ENCODE measurements around the gene HOXC13. TPM values are rescaled to one million over a fixed set of nuclear protein-coding genes. Genes with fewer than 3 reads are reported as not detected.
A peak's percentile ranks its signal among the peaks of the same experiment; 100 is the strongest.

Gene HOXC13
- total RNA-seq, 2 experiments from 2014 or later: 0.06 TPM; not detected in 1

GRCh38 chr12:53966385-53967133 is 27.9 kb downstream of the HOXC13 start:
- Histone ChIP-seq H3K4me3 (ENCODE audit: low read depth, low read length, poor library complexity, severe bottlenecking) (no peak overlapping the region), H3K4me1 (ENCODE audit: insufficient read depth, low read length, poor library complexity, severe bottlenecking) (peaks cover 14% of the 10 kb centered on the region), H3K9me3 (ENCODE audit: low read length) (no peaks in the 10 kb centered on the region), H3K9me2 (ENCODE audit: insufficient read depth, low read length) (no peaks in the 10 kb centered on the region), H3K4me2 (ENCODE audit: low read length) (peak overlapping the region; percentile 46), H2AFZ (ENCODE audit: low read length) (no peak overlapping the region), H3K36me3 (ENCODE audit: insufficient read depth, low read length) (no peaks in the 10 kb centered on the region), H3K79me2 (ENCODE audit: insufficient read depth, low read depth, low read length) (no peaks in the 10 kb centered on the region), H3K27ac (ENCODE audit: low read depth, low read length, poor library complexity, severe bottlenecking) (no peak overlapping the region), H4K20me1 (ENCODE audit: insufficient read depth, low read length) (no peaks in the 10 kb centered on the region)
- POLR2A ChIA-PET: interaction anchor here (0.6 kb wide), 1 partner anchor 1655 kb away, joined by 4 read pairs; no protein-coding TSS in a partner anchor
- CTCF ChIA-PET (ENCODE audit: unreplicated experiment): no interaction called here
- TF ChIP-seq CTCF (conservative IDR thresholded peaks at IDR 0.05; ENCODE audit: low read length) (no peak), EZH2phosphoT487 (IDR thresholded peaks at IDR 0.05; ENCODE audit: borderline replicate concordance, low read depth, low read length) (no peak)
- DNase-seq (ENCODE audit: low spot score): no peak
- BruUV-seq (replicated peaks): no TSS peak
- intact Hi-C loops (cut with micrococcal nuclease; ENCODE audit: unreplicated experiment): no loop called here

GRCh38 chr12:53967421-53967925 is 28.8 kb downstream of the HOXC13 start:
- H3K9me3 ChIP-seq (ENCODE audit: low read length): no peaks in the 10 kb centered on the region
- H2AFZ ChIP-seq (ENCODE audit: low read length): no peak overlapping the region
- no peak overlapping the region for H3K4me2 ChIP-seq (ENCODE audit: low read length)
- no peak for DNase-seq (ENCODE audit: low spot score)
- H3K36me3 ChIP-seq (ENCODE audit: insufficient read depth, low read length): no peaks in the 10 kb centered on the region
- no peaks in the 10 kb centered on the region for H4K20me1 ChIP-seq (ENCODE audit: insufficient read depth, low read length)
- no peaks in the 10 kb centered on the region for H3K9me2 ChIP-seq (ENCODE audit: insufficient read depth, low read length)
- POLR2A ChIA-PET: no interaction called here
- intact Hi-C loops (cut with micrococcal nuclease; ENCODE audit: unreplicated experiment): no loop called here
- no peak overlapping the region for H3K4me3 ChIP-seq (ENCODE audit: low read depth, low read length, poor library complexity, severe bottlenecking)
- BruUV-seq (replicated peaks): no TSS peak
- H3K79me2 ChIP-seq (ENCODE audit: insufficient read depth, low read depth, low read length): no peaks in the 10 kb centered on the region
- TF ChIP-seq EZH2phosphoT487 (IDR thresholded peaks at IDR 0.05; ENCODE audit: borderline replicate concordance, low read depth, low read length): no peak
- TF ChIP-seq CTCF (conservative IDR thresholded peaks at IDR 0.05; ENCODE audit: low read length): no peak
- H3K27ac ChIP-seq (ENCODE audit: low read depth, low read length, poor library complexity, severe bottlenecking): no peak overlapping the region
- CTCF ChIA-PET (ENCODE audit: unreplicated experiment): no interaction called here
- peaks cover 14% of the 10 kb centered on the region for H3K4me1 ChIP-seq (ENCODE audit: insufficient read depth, low read length, poor library complexity, severe bottlenecking)
